Neuronal stem cell (in vitro differentiated cells): ENCODE results near the gene MEGF10.

Source experiments
- DNase-seq: peaks from one replicate; pipeline ENCODE4 v3.0.0-alpha.2; 2013; ENCODE audit warnings: low spot score
- H2AFZ ChIP-seq: one replicate; pipeline ENCODE4 v1.6.1; 2013; ENCODE audit warnings: mild to moderate bottlenecking, low read length, inconsistent platforms
- H2AK5ac ChIP-seq: 2 replicates; pipeline ENCODE4 v1.6.1; 2013; ENCODE audit warnings: low read depth, mild to moderate bottlenecking, inconsistent platforms, low read length, moderate library complexity, mixed read lengths
- H2BK120ac ChIP-seq: 2 replicates; pipeline ENCODE4 v1.6.1; 2013; ENCODE audit warnings: low read depth, mild to moderate bottlenecking, inconsistent platforms, low read length, moderate library complexity, mixed read lengths
- H2BK12ac ChIP-seq: one replicate; pipeline ENCODE4 v1.6.1; 2013; ENCODE audit warnings: low read length, inconsistent platforms
- H2BK15ac ChIP-seq: 2 replicates; pipeline ENCODE4 v1.6.1; 2013; ENCODE audit warnings: mild to moderate bottlenecking, low read length, inconsistent platforms, mixed read lengths
- H2BK5ac ChIP-seq: one replicate; pipeline ENCODE4 v1.6.1; 2013; ENCODE audit warnings: inconsistent platforms, mild to moderate bottlenecking, low read length, moderate library complexity
- H3K14ac ChIP-seq: one replicate; pipeline ENCODE4 v1.6.1; 2013; ENCODE audit warnings: low read length, inconsistent platforms
- H3K18ac ChIP-seq: 2 replicates; pipeline ENCODE4 v1.6.1; 2013; ENCODE audit warnings: low read length, inconsistent platforms
- H3K23ac ChIP-seq: 2 replicates; pipeline ENCODE4 v1.6.1; 2013; ENCODE audit warnings: low read depth, mild to moderate bottlenecking, mixed read lengths, low read length, inconsistent platforms; ENCODE audit not compliant: poor library complexity
- H3K27ac ChIP-seq: replicated peaks from 3 replicates; pipeline ENCODE4 v1.5.1; 2013; ENCODE audit warnings: low read length, inconsistent platforms
- H3K27me3 ChIP-seq, 3 experiments: 2 replicates each; pipeline ENCODE4 v1.6.1; 2013; ENCODE audit warnings: low read length in 3 of 3, mild to moderate bottlenecking in 2 of 3, inconsistent platforms in 1 of 3, low read depth in 1 of 3, mixed read lengths in 1 of 3, moderate library complexity in 1 of 3; ENCODE audit not compliant: control insufficient read depth in 3 of 3, insufficient read depth in 3 of 3
- H3K36me3 ChIP-seq, 2 donors: replicated peaks in 1 of 2; 2 replicates each; pipeline ENCODE4 v1.6.1; 2013; ENCODE audit warnings: low read length in 2 of 2; ENCODE audit not compliant: control insufficient read depth in 2 of 2, insufficient read depth in 2 of 2
- H3K4ac ChIP-seq: 2 replicates; pipeline ENCODE4 v1.6.1; 2013; ENCODE audit warnings: inconsistent platforms, mild to moderate bottlenecking, low read length, moderate library complexity
- H3K4me1 ChIP-seq, 2 donors: 1 replicate in 1 of 2; 2 replicates in 1 of 2; pipeline ENCODE4 v1.6.1; 2013; ENCODE audit warnings: low read length in 2 of 2, low read depth in 1 of 2; ENCODE audit not compliant: control insufficient read depth in 2 of 2, insufficient read depth in 1 of 2
- H3K4me2 ChIP-seq: one replicate; pipeline ENCODE4 v1.6.1; 2013; ENCODE audit warnings: mild to moderate bottlenecking, low read length, inconsistent platforms; ENCODE audit not compliant: insufficient read depth, poor library complexity, severe bottlenecking
- H3K4me3 ChIP-seq, 2 donors: 2 replicates each; pipeline ENCODE4 v1.5.1; 2013; ENCODE audit warnings: low read length in 2 of 2, mild to moderate bottlenecking in 2 of 2, inconsistent platforms in 1 of 2, moderate library complexity in 1 of 2
- H3K79me1 ChIP-seq: one replicate; pipeline ENCODE4 v1.6.1; 2013; ENCODE audit warnings: low read depth, mild to moderate bottlenecking, inconsistent platforms, low read length, moderate library complexity
- H3K9ac ChIP-seq: one replicate; pipeline ENCODE4 v1.6.1; 2013; ENCODE audit warnings: mild to moderate bottlenecking, low read depth, low read length, inconsistent platforms; ENCODE audit not compliant: poor library complexity
- H3K9me3 ChIP-seq, 2 donors: replicated peaks in 1 of 2; 2 replicates each; pipeline versions ENCODE3 to v1.6.1; 2013; ENCODE audit warnings: low read length in 2 of 2, mild to moderate bottlenecking in 2 of 2, inconsistent platforms in 1 of 2, low read depth in 1 of 2, mixed read lengths in 1 of 2, moderate library complexity in 1 of 2; ENCODE audit not compliant: control insufficient read depth in 2 of 2, insufficient read depth in 1 of 2
- H4K8ac ChIP-seq: one replicate; pipeline ENCODE4 v1.6.1; 2013; ENCODE audit warnings: low read depth, mild to moderate bottlenecking, inconsistent platforms, low read length, moderate library complexity
- H4K91ac ChIP-seq: one replicate; pipeline ENCODE4 v1.6.1; 2013; ENCODE audit warnings: low read length, low read depth, mild to moderate bottlenecking, inconsistent platforms; ENCODE audit not compliant: poor library complexity
- WGBS, 2 donors: extraction: QIAGEN DNeasy Blood & Tissue Kit; methylation state at CpG; one replicate each; pipeline ENCODE4 v1.1.7; 2013; ENCODE audit warnings: missing lambda C conversion rate in 2 of 2, mixed read lengths in 1 of 2; ENCODE audit not compliant: insufficient read length in 2 of 2, insufficient replicate concordance in 1 of 2; ENCODE audit errors: extremely low coverage in 2 of 2; 5-methylcytosine and 5-hydroxymethylcytosine counted together

Gene MEGF10

DNA sequence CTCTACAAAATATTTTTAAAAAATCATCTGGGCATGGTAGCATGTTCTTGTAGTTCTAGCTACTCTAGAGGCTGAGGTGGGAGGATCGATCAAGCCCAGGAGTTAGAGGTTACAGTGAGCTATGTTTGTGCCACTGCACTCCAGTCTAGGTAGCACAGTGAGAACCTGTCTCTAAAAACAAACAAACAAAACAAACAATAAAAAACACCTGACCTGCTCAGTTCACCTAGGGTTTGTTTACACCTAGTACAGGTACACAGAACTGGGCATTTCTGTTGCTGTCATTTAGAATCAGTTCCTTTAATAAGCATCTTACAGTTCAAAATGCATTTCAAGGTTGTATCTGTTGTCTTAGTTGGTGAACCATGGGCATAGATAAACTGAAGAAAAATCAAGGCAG lies 95.3 kb downstream of the MEGF10 start:
- no peak overlapping the region for H2BK12ac ChIP-seq
- no peak overlapping the region for H2BK15ac ChIP-seq
- peaks cover 0 to 6% of the 10 kb centered on the region in 2 donors for H3K4me1 ChIP-seq
- H2AFZ ChIP-seq, result no peak overlapping the region
- no peak overlapping the region for H3K4ac ChIP-seq
- H3K4me3 ChIP-seq, result no peak overlapping the region
- H3K27me3 ChIP-seq, result no peaks in the 10 kb centered on the region
- no peak overlapping the region for H2AK5ac ChIP-seq
- H3K18ac ChIP-seq, result no peak overlapping the region
- H3K9ac ChIP-seq, result no peak overlapping the region
- H3K27ac ChIP-seq, result no peak overlapping the region
- H3K9me3 ChIP-seq, result peaks cover 0 to 2% of the 10 kb centered on the region in 2 donors
- H2BK120ac ChIP-seq, result no peak overlapping the region
- H3K23ac ChIP-seq, result no peak overlapping the region
- no peak overlapping the region for H2BK5ac ChIP-seq
- no peak overlapping the region for H3K4me2 ChIP-seq
- no peak overlapping the region for H3K14ac ChIP-seq
- no peak overlapping the region for H4K91ac ChIP-seq
- H4K8ac ChIP-seq, result no peak overlapping the region
- no peaks in the 10 kb centered on the region for H3K79me1 ChIP-seq
- H3K36me3 ChIP-seq, result no peaks in the 10 kb centered on the region
- no peak for DNase-seq
- WGBS, 2 donors, result no CpG with 5 or more reads among the region's 1 CpG

GRCh38 chr5:127386557-127386956 lies 96.0 kb downstream of the MEGF10 start:
- no peak overlapping the region for H2BK5ac ChIP-seq
- H3K27me3 ChIP-seq, result no peaks in the 10 kb centered on the region
- no peak overlapping the region for H3K27ac ChIP-seq
- no peak overlapping the region for H3K4me2 ChIP-seq
- H2BK12ac ChIP-seq, result no peak overlapping the region
- H3K9me3 ChIP-seq, result peaks cover 0 to 2% of the 10 kb centered on the region in 2 donors
- no peak overlapping the region for H2BK15ac ChIP-seq
- H3K23ac ChIP-seq, result no peak overlapping the region
- no peak overlapping the region for H2AFZ ChIP-seq
- peaks cover 0 to 6% of the 10 kb centered on the region in 2 donors for H3K4me1 ChIP-seq
- H3K4me3 ChIP-seq, result no peak overlapping the region
- H3K79me1 ChIP-seq, result no peaks in the 10 kb centered on the region
- no peak overlapping the region for H2BK120ac ChIP-seq
- no peak overlapping the region for H3K4ac ChIP-seq
- WGBS, 2 donors, result no CpG with 5 or more reads among the region's 2 CpGs
- no peak for DNase-seq
- H3K18ac ChIP-seq, result no peak overlapping the region
- H4K8ac ChIP-seq, result no peak overlapping the region
- H3K36me3 ChIP-seq, result no peaks in the 10 kb centered on the region
- no peak overlapping the region for H3K14ac ChIP-seq
- no peak overlapping the region for H3K9ac ChIP-seq
- no peak overlapping the region for H2AK5ac ChIP-seq
- H4K91ac ChIP-seq, result no peak overlapping the region

DNA sequence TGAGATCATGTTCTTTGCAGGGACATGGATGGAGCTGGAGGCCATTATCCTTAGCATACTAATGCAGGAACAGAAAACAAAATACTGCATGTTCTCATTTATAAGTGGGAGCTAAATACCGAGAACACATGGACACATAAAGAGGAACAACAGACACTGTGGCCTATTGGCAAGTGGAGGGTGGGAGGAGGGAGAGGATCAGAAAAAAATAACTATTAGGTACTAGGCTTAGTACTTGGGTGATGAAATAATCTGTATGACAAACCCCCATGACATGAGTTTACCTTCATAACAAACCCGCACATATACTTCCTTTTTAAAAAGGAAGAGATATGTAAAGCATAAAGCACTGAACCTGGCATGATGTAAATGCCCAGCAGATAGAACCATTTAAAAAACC lies 99.0 kb downstream of the MEGF10 start:
- Histone ChIP-seq H2BK15ac (no peak overlapping the region), H3K4me3 (no peak overlapping the region), H3K4me1 (peaks cover 0 to 3% of the 10 kb centered on the region in 2 donors), H4K91ac (no peak overlapping the region), H4K8ac (no peak overlapping the region), H2AFZ (no peak overlapping the region), H2BK12ac (no peak overlapping the region), H3K27me3 (no peaks in the 10 kb centered on the region), H2AK5ac (no peak overlapping the region), H2BK5ac (no peak overlapping the region), H3K79me1 (no peaks in the 10 kb centered on the region), H3K9me3 (no peaks in the 10 kb centered on the region), H3K9ac (no peak overlapping the region), H3K4ac (no peak overlapping the region), H3K36me3 (no peaks in the 10 kb centered on the region), H3K23ac (no peak overlapping the region), H3K18ac (no peak overlapping the region), H2BK120ac (no peak overlapping the region), H3K4me2 (no peak overlapping the region), H3K14ac (no peak overlapping the region), H3K27ac (no peak overlapping the region)
- no peak for DNase-seq
- no CpG with 5 or more reads among the region's 2 CpGs for WGBS, 2 donors

GRCh38 chr5:127392762-127393161 lies 102.2 kb downstream of the MEGF10 start:
- Histone ChIP-seq H2BK5ac (no peak overlapping the region), H3K14ac (no peak overlapping the region), H4K8ac (no peak overlapping the region), H3K9ac (no peak overlapping the region), H3K23ac (no peak overlapping the region), H2BK12ac (no peak overlapping the region), H3K9me3 (no peaks in the 10 kb centered on the region), H4K91ac (no peak overlapping the region), H2BK15ac (no peak overlapping the region), H2BK120ac (no peak overlapping the region), H3K79me1 (no peaks in the 10 kb centered on the region), H3K27me3 (no peaks in the 10 kb centered on the region), H3K4ac (no peak overlapping the region), H3K4me3 (no peak overlapping the region), H3K27ac (no peak overlapping the region), H3K4me1 (peaks cover 0 to 2% of the 10 kb centered on the region in 2 donors), H3K4me2 (no peak overlapping the region), H2AFZ (no peak overlapping the region), H2AK5ac (no peak overlapping the region), H3K18ac (no peak overlapping the region), H3K36me3 (no peaks in the 10 kb centered on the region)
- no CpG with 5 or more reads among the region's 4 CpGs for WGBS, 2 donors
- no peak for DNase-seq
